ENCODE results near the gene RBM15B. TPM values are rescaled to one million over a fixed set of nuclear protein-coding genes. Genes with fewer than 3 reads are reported as not detected.
"Not testable (repeated sequence)": the region's sequence is repeated elsewhere in the genome, so short reads cannot be mapped to it uniquely, and the experiment has no call there.

The RBM15B gene
- total and polyA plus RNA-seq, 8 donors, result 9.3 to 34.5 (median 16.9) TPM

- WGBS, 5 donors, result 71 to 92% (median 71%) methylated on average over 4 of the region's 4 CpGs
- Histone ChIP-seq H3K27me3 (no peaks in the 10 kb centered on the region), H3K36me3 (peaks cover 0 to 9% (median 0%) of the 10 kb centered on the region in 4 donors), H3K27ac (peak overlapping the region in 4 of 5 donors; percentile 67 to 72 (median 72)), H3K4me3 (no peak overlapping the region), H3K4me1 (peaks cover 10 to 34% (median 26%) of the 10 kb centered on the region in 4 donors), H3K9me3 (no peaks in the 10 kb centered on the region)
- TF ChIP-seq CTCF (IDR thresholded peaks at IDR 0.05), result no peak
- TF ChIP-seq EP300 (IDR thresholded peaks at IDR 0.05), result no peak
- TF ChIP-seq POLR2A (IDR thresholded peaks at IDR 0.05), result no peak
- TF ChIP-seq POLR2AphosphoS5 (IDR thresholded peaks at IDR 0.05), result no peak
- DNase-seq, result no peak
- intact Hi-C loops (cut with DNase I; ENCODE audit: low total_unique reads), result loop anchor here (10.0 kb wide), 1 partner anchor 253 kb away; no protein-coding TSS in a partner anchor
Measured at GRCh38 chr3:51357856-51358255, 33.2 kb upstream of the RBM15B start.

- Histone ChIP-seq H3K27ac (no peak overlapping the region), H3K4me3 (no peak overlapping the region), H3K9me3 (no peaks in the 10 kb centered on the region), H3K36me3 (peaks cover 0 to 9% (median 0%) of the 10 kb centered on the region in 4 donors), H3K4me1 (peaks cover 10 to 34% (median 26%) of the 10 kb centered on the region in 4 donors), H3K27me3 (no peaks in the 10 kb centered on the region)
- intact Hi-C loops (cut with DNase I; ENCODE audit: low total_unique reads), result loop anchor here (10.0 kb wide), 1 partner anchor 254 kb away; no protein-coding TSS in a partner anchor
- WGBS, 5 donors, result 84 to 89% (median 87%) methylated on average over 3 of the region's 3 CpGs
- no peak for TF ChIP-seq POLR2AphosphoS5 (IDR thresholded peaks at IDR 0.05)
- no peak for DNase-seq
Measured at GRCh38 chr3:51358981-51359380, 32.1 kb upstream of the RBM15B start.

- DNase-seq, result no peak
- WGBS, 5 donors, result 79 to 92% (median 86%) methylated on average over 3 of the region's 3 CpGs
- H3K4me1 ChIP-seq, result peaks cover 10 to 24% (median 18%) of the 10 kb centered on the region in 4 donors
- intact Hi-C loops (cut with DNase I; ENCODE audit: low total_unique reads), result no loop called here
- no peaks in the 10 kb centered on the region for H3K9me3 ChIP-seq
- no peak overlapping the region for H3K4me3 ChIP-seq
- H3K27ac ChIP-seq, result no peak overlapping the region
- peaks cover 0 to 9% (median 0%) of the 10 kb centered on the region in 4 donors for H3K36me3 ChIP-seq
- no peaks in the 10 kb centered on the region for H3K27me3 ChIP-seq
- TF ChIP-seq POLR2A (IDR thresholded peaks at IDR 0.05), result no peak
Measured at GRCh38 chr3:51360806-51361205, 30.3 kb upstream of the RBM15B start.

GRCh38 chr3:51361746-51362145 lies 29.3 kb upstream of the RBM15B start:
- H3K36me3 ChIP-seq, result peaks cover 0 to 8% (median 0%) of the 10 kb centered on the region in 4 donors
- H3K27ac ChIP-seq, result no peak overlapping the region
- TF ChIP-seq CTCF (IDR thresholded peaks at IDR 0.05) (no peak), EP300 (IDR thresholded peaks at IDR 0.05) (no peak), POLR2AphosphoS5 (IDR thresholded peaks at IDR 0.05) (no peak), POLR2A (IDR thresholded peaks at IDR 0.05) (no peak)
- H3K9me3 ChIP-seq, result no peaks in the 10 kb centered on the region
- intact Hi-C loops (cut with DNase I; ENCODE audit: low total_unique reads), result no loop called here
- no peak for DNase-seq
- 88 to 95% (median 92%) methylated on average over 6 of the region's 6 CpGs for WGBS, 5 donors
- peaks cover 9 to 17% (median 12%) of the 10 kb centered on the region in 4 donors for H3K4me1 ChIP-seq
- H3K4me3 ChIP-seq, result no peak overlapping the region
- H3K27me3 ChIP-seq, result no peaks in the 10 kb centered on the region

GRCh38 chr3:51362476-51362875 lies 28.6 kb upstream of the RBM15B start:
- Histone ChIP-seq H3K4me3 (no peak overlapping the region), H3K27ac (no peak overlapping the region), H3K36me3 (peaks cover 0 to under 1% (median 0%) of the 10 kb centered on the region in 4 donors), H3K27me3 (no peaks in the 10 kb centered on the region), H3K9me3 (no peaks in the 10 kb centered on the region), H3K4me1 (peaks cover 1 to 9% (median 5%) of the 10 kb centered on the region in 4 donors)
- TF ChIP-seq POLR2A (IDR thresholded peaks at IDR 0.05) (no peak), EP300 (IDR thresholded peaks at IDR 0.05) (no peak), CTCF (IDR thresholded peaks at IDR 0.05) (no peak), POLR2AphosphoS5 (IDR thresholded peaks at IDR 0.05) (no peak)
- WGBS, 5 donors, result 85 to 94% (median 90%) methylated on average over 9 of the region's 9 CpGs
- intact Hi-C loops (cut with DNase I; ENCODE audit: low total_unique reads), result no loop called here
- no peak for DNase-seq

GRCh38 chr3:51368276-51368675 lies 22.8 kb upstream of the RBM15B start:
- DNase-seq; H3K9me3 ChIP-seq; H3K4me3 ChIP-seq; H3K27me3 ChIP-seq; H3K4me1 ChIP-seq; H3K36me3 ChIP-seq; H3K27ac ChIP-seq; intact Hi-C loops (cut with DNase I; ENCODE audit: low total_unique reads): not testable (repeated sequence)
- WGBS, 5 donors, result 82 to 88% (median 85%) methylated on average over 8 of the region's 8 CpGs

Measured in stomach (tissue), 9 donors.